HepG2 (cell line): ENCODE measurements around the gene ATP10A. TPM values are rescaled to one million over a fixed set of nuclear protein-coding genes. Genes with fewer than 3 reads are reported as not detected.

Source experiments
- ATAC-seq: fragments of 200-7000 bp; cut with Tn5 transposase; 3 replicates; pipeline ENCODE4 v1.9.1; 2020; ENCODE audit warnings: mild to moderate bottlenecking, moderate library complexity
- BruUV-seq: library from RNA; stranded (reverse); fragments of 400-500 nt; replicated peaks from 2 replicates; lab custom pipeline; 2021; lab: Mats Ljungman, UMichigan
- CTCF ChIA-PET: fragments of 300-600 bp; formaldehyde crosslinking; extraction: SDS; loops from one replicate; lab custom pipeline; 2021; ENCODE audit warnings: low total read pairs, inconsistent platforms, low intra/inter-chr PET ratio; lab: Yijun Ruan, JAX
- POLR2A ChIA-PET: fragments of 350-600 bp; sonication (Branson Sonifier 250); formaldehyde crosslinking; loops from one replicate; lab custom pipeline; 2020; ENCODE audit warnings: antibody characterized with exemption, inconsistent platforms; lab: Yijun Ruan, JAX
- DNase-seq: peaks from one replicate; pipeline ENCODE4 v3.0.0-alpha.2; 2015; ENCODE audit warnings: low spot score
- FAIRE-seq: peaks from 3 replicates; lab custom pipeline; 2011; peaks lifted over from hg19 to GRCh38; lab: Jason Lieb, UNC
- H2AFZ ChIP-seq: one replicate; pipeline ENCODE4 v1.6.1; 2011; ENCODE audit warnings: low read length, inconsistent platforms
- H3K27ac ChIP-seq: fragments of 300-600 bp; 3 replicates; pipeline ENCODE4 v1.8.0; 2011; ENCODE audit warnings: mixed run types, mild to moderate bottlenecking, mixed read lengths, low read length, inconsistent platforms; ENCODE audit not compliant: insufficient read depth; ENCODE audit errors: extremely low read length
- H3K27me3 ChIP-seq, 2 experiments: fragments of 200-600 bp in 1 of 2; 2 replicates in 1 of 2; 3 replicates in 1 of 2; pipeline versions ENCODE4 v1.6.0 to v1.8.0; 2011; ENCODE audit warnings: low read length in 2 of 2, mild to moderate bottlenecking in 2 of 2, moderate library complexity in 2 of 2, inconsistent platforms in 1 of 2; ENCODE audit not compliant: insufficient read depth in 2 of 2, control insufficient read depth in 1 of 2
- H3K36me3 ChIP-seq, 2 experiments: fragments of 200-600 bp in 1 of 2; replicated peaks in 1 of 2; 2 replicates in 1 of 2; 3 replicates in 1 of 2; pipeline versions ENCODE4 v1.5.1 to v1.8.0; 2011; ENCODE audit warnings: low read length in 2 of 2, inconsistent platforms in 1 of 2; ENCODE audit not compliant: insufficient read depth in 2 of 2, control insufficient read depth in 1 of 2
- H3K4me1 ChIP-seq: 2 replicates; pipeline ENCODE4 v1.5.1; 2012; ENCODE audit warnings: low read length, inconsistent platforms; ENCODE audit not compliant: insufficient read depth
- H3K4me2 ChIP-seq: 2 replicates; pipeline ENCODE4 v1.6.0; 2011; ENCODE audit warnings: low read depth, low read length, inconsistent platforms
- H3K4me3 ChIP-seq, 3 experiments: fragments of 200-600 bp in 1 of 3; sonication (generic), shearing (Covaris generic) in 1 of 3; replicated peaks in 1 of 3; 2 replicates each; pipeline ENCODE4 v1.5.1; 2011 to 2016; ENCODE audit warnings: low read length in 3 of 3, inconsistent platforms in 2 of 3, low read depth in 2 of 3, mild to moderate bottlenecking in 2 of 3, control low read depth in 1 of 3, mixed read lengths in 1 of 3; ENCODE audit not compliant: insufficient read depth in 1 of 3
- H3K79me2 ChIP-seq: one replicate; pipeline ENCODE4 v1.6.1; 2011; ENCODE audit warnings: low read length, inconsistent platforms; ENCODE audit not compliant: insufficient read depth
- H3K9ac ChIP-seq: 2 replicates; pipeline ENCODE4 v1.6.0; 2011; ENCODE audit warnings: mild to moderate bottlenecking, low read depth, low read length, inconsistent platforms; ENCODE audit not compliant: insufficient read depth
- H3K9me3 ChIP-seq: 2 replicates; pipeline ENCODE4 v1.5.1; 2012; ENCODE audit warnings: mild to moderate bottlenecking, low read length
- H4K20me1 ChIP-seq: 2 replicates; pipeline ENCODE4 v1.6.0; 2011; ENCODE audit warnings: inconsistent platforms, mild to moderate bottlenecking, low read length, moderate library complexity; ENCODE audit not compliant: insufficient read depth
- ARID2 ChIP-seq: sonication (generic); formaldehyde crosslinking; IDR thresholded peaks from 2 replicates; pipeline ENCODE4 v1.8.1; 2022; ENCODE audit warnings: mild to moderate bottlenecking, missing genetic modification reagents, borderline replicate concordance
- BCL6 ChIP-seq: IDR thresholded peaks from 2 replicates; pipeline ENCODE4 v1.6.1; 2016; ENCODE audit warnings: missing genetic modification reagents, missing compliant biosample characterization
- MAFF ChIP-seq: IDR thresholded peaks from 2 replicates; pipeline ENCODE4 v1.6.1; 2011; ENCODE audit warnings: low read depth, low read length, improper control_type of control experiment
- MXD4 ChIP-seq: IDR thresholded peaks from 2 replicates; pipeline ENCODE4 v1.6.1; 2016; ENCODE audit warnings: mild to moderate bottlenecking, missing biosample characterization, missing genetic modification reagents
- NR1H2 ChIP-seq: sonication (generic); formaldehyde crosslinking; IDR thresholded peaks from 2 replicates; pipeline ENCODE4 v1.8.1; 2022; ENCODE audit warnings: low read depth, missing genetic modification reagents, borderline replicate concordance
- SNAPC2 ChIP-seq: sonication (generic); formaldehyde crosslinking; IDR thresholded peaks from 2 replicates; pipeline ENCODE4 v1.8.1; 2022; ENCODE audit warnings: mild to moderate bottlenecking, missing genetic modification reagents
- WIZ ChIP-seq: sonication (generic); formaldehyde crosslinking; IDR thresholded peaks from 2 replicates; pipeline ENCODE4 v1.5.1; 2020; ENCODE audit warnings: mild to moderate bottlenecking, missing genetic modification reagents
- ZNF101 ChIP-seq: sonication (generic); formaldehyde crosslinking; IDR thresholded peaks from 2 replicates; pipeline ENCODE4 v1.4.0; 2020; ENCODE audit warnings: mild to moderate bottlenecking, low read depth, missing genetic modification reagents, borderline replicate concordance
- ZNF510 ChIP-seq: sonication (generic); formaldehyde crosslinking; IDR thresholded peaks from 2 replicates; pipeline ENCODE4 v1.4.0; 2020; ENCODE audit warnings: low read depth, mild to moderate bottlenecking, missing genetic modification reagents
- WGBS: methylation state at CpG from one replicate; pipeline ENCODE4 v1.1.6; 2017; ENCODE audit warnings: low lambda C conversion rate; 5-methylcytosine and 5-hydroxymethylcytosine counted together
- in situ Hi-C: cut with HindIII; loops from 2 replicates; pipeline ENCODE4 v1.10.0; 2017; ENCODE audit warnings: low pct_unique_long_range_greater_than_20kb; ENCODE audit not compliant: extremely low pct_ligation_motif_present
- intact Hi-C: fragments of 100-400 bp; cut with micrococcal nuclease; formaldehyde crosslinking; loops from one replicate; pipeline ENCODE4 v1.10.0; 2022; ENCODE audit not compliant: unreplicated experiment
- polyA plus RNA-seq, 8 experiments: library from polyadenylated mRNA; depleted of rRNA in 3 of 8; stranded (reverse) in 7 of 8; unstranded in 1 of 8; fragments of >200 nt; fragmentation: Illumina TruSeq in 4 of 8; extraction: Trizol in 4 of 8; gene quantifications; 2 replicates each; pipeline versions ENCODE4 v1.2.1 to v1.2.3, GENCODE V29; 2011 to 2016; ENCODE audit warnings: low read depth in 4 of 8, missing spikeins in 1 of 8, mixed read lengths in 1 of 8; ENCODE audit not compliant: insufficient read depth in 1 of 8
- total RNA-seq, 5 experiments: library from RNA; depleted of rRNA; stranded (reverse); fragments of >200 nt; fragmentation: Illumina TruSeq; extraction: Trizol; gene quantifications; 2 replicates each; pipeline ENCODE4 v1.2.3, GENCODE V29; 2016; ENCODE audit warnings: low read depth in 1 of 5
- TF ChIP-seq, protein P1 (sequence below): sonication (generic); formaldehyde crosslinking; IDR thresholded peaks from 2 replicates; pipeline ENCODE4 v1.5.0; 2020; ENCODE audit warnings: mild to moderate bottlenecking, missing genetic modification reagents
- TF ChIP-seq, protein P2 (sequence below): sonication (generic); formaldehyde crosslinking; IDR thresholded peaks from 2 replicates; pipeline ENCODE4 v1.9.0; 2021; ENCODE audit warnings: missing genetic modification reagents, borderline replicate concordance
- TF ChIP-seq, protein P3 (sequence below): sonication (generic); formaldehyde crosslinking; IDR thresholded peaks from 2 replicates; pipeline ENCODE4 v1.8.0; 2022; ENCODE audit warnings: missing genetic modification reagents, mild to moderate bottlenecking, inconsistent platforms, borderline replicate concordance
- TF ChIP-seq, protein P4 (sequence below): sonication (generic); formaldehyde crosslinking; IDR thresholded peaks from 2 replicates; pipeline ENCODE4 v1.4.0; 2020; ENCODE audit warnings: mild to moderate bottlenecking, missing genetic modification reagents, borderline replicate concordance

Gene ATP10A
- total and polyA plus RNA-seq, 2 of the 13 experiments (the other 11 are each of a cell fraction or from before 2014, with no cell fraction given), result 0.58 to 4.2 TPM

DNA sequence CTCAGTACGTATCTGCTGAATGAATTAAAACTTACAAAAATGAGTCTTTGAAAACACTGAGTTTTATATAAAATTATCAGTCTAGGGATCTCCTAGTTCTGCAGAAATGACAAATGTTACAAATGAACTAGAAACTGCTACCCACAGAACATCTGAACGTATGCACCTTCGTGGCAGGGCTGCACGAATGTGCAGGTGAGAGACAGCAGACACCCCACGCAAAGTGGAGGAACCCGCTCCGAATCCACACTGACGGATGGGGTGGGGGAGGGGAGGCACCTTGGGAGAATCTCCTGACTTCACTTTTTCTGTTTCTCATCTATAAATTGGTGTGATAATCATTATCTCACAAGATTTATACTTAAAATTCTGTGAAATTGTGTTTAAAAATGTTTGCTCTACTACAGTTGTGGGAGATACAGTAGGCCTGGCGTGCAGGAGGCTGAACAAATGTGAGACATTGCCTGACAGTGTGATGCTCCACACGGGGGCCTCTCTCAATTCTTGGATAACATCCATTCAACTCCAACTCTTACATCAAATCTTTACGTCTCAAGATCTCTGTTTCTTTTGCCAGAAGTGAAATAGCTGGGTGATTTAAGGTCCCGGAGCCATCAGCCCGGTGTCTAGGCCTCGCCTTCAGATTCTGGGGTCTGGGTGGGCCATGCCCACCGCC is 86.9 kb downstream of the ATP10A start (continued):
- TF ChIP-seq, protein P1, sequence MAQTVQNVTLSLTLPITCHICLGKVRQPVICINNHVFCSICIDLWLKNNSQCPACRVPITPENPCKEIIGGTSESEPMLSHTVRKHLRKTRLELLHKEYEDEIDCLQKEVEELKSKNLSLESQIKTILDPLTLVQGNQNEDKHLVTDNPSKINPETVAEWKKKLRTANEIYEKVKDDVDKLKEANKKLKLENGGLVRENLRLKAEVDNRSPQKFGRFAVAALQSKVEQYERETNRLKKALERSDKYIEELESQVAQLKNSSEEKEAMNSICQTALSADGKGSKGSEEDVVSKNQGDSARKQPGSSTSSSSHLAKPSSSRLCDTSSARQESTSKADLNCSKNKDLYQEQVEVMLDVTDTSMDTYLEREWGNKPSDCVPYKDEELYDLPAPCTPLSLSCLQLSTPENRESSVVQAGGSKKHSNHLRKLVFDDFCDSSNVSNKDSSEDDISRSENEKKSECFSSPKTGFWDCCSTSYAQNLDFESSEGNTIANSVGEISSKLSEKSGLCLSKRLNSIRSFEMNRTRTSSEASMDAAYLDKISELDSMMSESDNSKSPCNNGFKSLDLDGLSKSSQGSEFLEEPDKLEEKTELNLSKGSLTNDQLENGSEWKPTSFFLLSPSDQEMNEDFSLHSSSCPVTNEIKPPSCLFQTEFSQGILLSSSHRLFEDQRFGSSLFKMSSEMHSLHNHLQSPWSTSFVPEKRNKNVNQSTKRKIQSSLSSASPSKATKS (CRISPR knock-in tag), result no peak

DNA sequence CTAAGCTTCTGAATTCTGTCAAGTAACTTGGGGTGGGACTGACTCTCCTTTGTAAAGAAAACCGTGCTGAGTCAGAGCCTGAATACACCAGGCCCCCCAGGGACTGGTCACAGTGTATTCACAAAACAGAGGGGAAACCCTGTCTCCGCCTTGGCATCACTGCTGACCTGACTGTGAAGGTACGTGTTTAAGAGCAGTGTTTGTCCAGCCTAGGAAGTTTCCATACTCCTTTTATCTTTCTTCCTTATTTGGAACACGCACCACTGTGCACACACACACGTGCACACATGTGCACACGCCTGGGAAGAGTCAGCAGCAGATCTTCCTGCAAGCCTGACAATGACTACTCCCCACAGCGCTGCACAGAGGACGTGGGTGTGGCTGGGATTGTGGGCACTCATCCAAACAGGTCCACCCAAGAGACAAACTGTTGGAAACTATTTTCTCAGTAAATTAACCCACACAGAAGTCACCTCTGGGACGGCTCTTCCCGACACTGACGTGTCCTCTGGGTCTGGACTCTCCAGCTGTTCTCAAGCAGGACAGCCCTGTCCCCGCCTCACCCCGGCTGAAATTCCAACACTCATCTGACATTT is 87.7 kb downstream of the ATP10A start:
- DNase-seq (peak; percentile 45), ATAC-seq (peak; percentile 47), FAIRE-seq (no peak)
- WGBS, result 12% methylated on average over 13 of the region's 13 CpGs
- H4K20me1 ChIP-seq, result no peaks in the 10 kb centered on the region
- in situ Hi-C loops (no loop called here), intact Hi-C loops (no loop called here)
- POLR2A ChIA-PET, result no interaction called here
- no peak overlapping the region for H2AFZ ChIP-seq
- H3K27ac ChIP-seq, result no peak overlapping the region
- no peaks in the 10 kb centered on the region for H3K79me2 ChIP-seq
- H3K4me3 ChIP-seq, result no peak overlapping the region
- CTCF ChIA-PET, result no interaction called here
- no TSS peak for BruUV-seq
- H3K4me2 ChIP-seq, result no peak overlapping the region; the same call in 1 of the 2 replicates
- H3K9ac ChIP-seq, result 0 out of 2 replicates have a peak overlapping the region, but pooled peaks have one; percentile 1
- no peaks in the 10 kb centered on the region for H3K9me3 ChIP-seq
- no peaks in the 10 kb centered on the region for H3K36me3 ChIP-seq
- no peaks in the 10 kb centered on the region for H3K27me3 ChIP-seq
- peaks cover 51% of the 10 kb centered on the region for H3K4me1 ChIP-seq
- no peak for TF ChIP-seq SNAPC2 (CRISPR knock-in tag)
- TF ChIP-seq BCL6 (CRISPR knock-in tag), result no peak
- no peak for TF ChIP-seq ARID2 (CRISPR knock-in tag)
- TF ChIP-seq MAFF, result no peak
- TF ChIP-seq, protein P2, sequence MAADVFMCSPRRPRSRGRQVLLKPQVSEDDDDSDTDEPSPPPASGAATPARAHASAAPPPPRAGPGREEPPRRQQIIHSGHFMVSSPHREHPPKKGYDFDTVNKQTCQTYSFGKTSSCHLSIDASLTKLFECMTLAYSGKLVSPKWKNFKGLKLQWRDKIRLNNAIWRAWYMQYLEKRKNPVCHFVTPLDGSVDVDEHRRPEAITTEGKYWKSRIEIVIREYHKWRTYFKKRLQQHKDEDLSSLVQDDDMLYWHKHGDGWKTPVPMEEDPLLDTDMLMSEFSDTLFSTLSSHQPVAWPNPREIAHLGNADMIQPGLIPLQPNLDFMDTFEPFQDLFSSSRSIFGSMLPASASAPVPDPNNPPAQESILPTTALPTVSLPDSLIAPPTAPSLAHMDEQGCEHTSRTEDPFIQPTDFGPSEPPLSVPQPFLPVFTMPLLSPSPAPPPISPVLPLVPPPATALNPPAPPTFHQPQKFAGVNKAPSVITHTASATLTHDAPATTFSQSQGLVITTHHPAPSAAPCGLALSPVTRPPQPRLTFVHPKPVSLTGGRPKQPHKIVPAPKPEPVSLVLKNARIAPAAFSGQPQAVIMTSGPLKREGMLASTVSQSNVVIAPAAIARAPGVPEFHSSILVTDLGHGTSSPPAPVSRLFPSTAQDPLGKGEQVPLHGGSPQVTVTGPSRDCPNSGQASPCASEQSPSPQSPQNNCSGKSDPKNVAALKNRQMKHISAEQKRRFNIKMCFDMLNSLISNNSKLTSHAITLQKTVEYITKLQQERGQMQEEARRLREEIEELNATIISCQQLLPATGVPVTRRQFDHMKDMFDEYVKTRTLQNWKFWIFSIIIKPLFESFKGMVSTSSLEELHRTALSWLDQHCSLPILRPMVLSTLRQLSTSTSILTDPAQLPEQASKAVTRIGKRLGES, result no peak
- no peak for TF ChIP-seq WIZ
- no peak for TF ChIP-seq NR1H2 (CRISPR knock-in tag)
- TF ChIP-seq, protein P3, sequence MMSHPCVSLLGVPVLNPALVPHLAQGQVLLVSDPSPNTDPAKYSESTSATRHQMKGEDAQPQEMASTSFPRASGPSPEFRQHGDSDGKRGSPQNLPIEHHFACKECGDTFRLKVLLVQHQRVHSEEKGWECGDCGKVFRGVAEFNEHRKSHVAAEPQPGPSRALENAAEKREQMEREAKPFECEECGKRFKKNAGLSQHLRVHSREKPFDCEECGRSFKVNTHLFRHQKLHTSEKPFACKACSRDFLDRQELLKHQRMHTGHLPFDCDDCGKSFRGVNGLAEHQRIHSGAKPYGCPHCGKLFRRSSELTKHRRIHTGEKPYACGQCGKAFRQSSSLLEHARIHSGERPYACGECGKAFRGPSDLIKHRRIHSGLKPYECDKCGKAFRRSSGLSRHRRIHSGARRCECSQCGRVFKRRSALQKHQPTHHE, result no peak
- TF ChIP-seq, protein P4, sequence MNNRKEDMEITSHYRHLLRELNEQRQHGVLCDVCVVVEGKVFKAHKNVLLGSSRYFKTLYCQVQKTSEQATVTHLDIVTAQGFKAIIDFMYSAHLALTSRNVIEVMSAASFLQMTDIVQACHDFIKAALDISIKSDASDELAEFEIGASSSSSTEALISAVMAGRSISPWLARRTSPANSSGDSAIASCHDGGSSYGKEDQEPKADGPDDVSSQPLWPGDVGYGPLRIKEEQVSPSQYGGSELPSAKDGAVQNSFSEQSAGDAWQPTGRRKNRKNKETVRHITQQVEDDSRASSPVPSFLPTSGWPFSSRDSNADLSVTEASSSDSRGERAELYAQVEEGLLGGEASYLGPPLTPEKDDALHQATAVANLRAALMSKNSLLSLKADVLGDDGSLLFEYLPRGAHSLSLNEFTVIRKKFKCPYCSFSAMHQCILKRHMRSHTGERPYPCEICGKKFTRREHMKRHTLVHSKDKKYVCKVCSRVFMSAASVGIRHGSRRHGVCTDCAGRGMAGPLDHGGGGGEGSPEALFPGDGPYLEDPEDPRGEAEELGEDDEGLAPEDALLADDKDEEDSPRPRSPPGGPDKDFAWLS (CRISPR knock-in tag), result no peak
- TF ChIP-seq ZNF101 (CRISPR knock-in tag), result no peak
- TF ChIP-seq ZNF510 (CRISPR knock-in tag), result no peak
- no peak for TF ChIP-seq MXD4 (CRISPR knock-in tag)
